GM12891 (cell line): ENCODE data around the gene PRKCE.

ENCODE experiments used
- DNase-seq: peaks from one replicate; pipeline ENCODE4 v3.0.0; 2011; ENCODE audit warnings: low spot score; ENCODE audit not compliant: insufficient read length
- FAIRE-seq: peaks from 2 replicates; lab custom pipeline; 2011; peaks lifted over from hg19 to GRCh38; lab: Jason Lieb, UNC
- PAX5 ChIP-seq: IDR thresholded peaks from 2 replicates; pipeline ENCODE4 v1.6.1; 2011; ENCODE audit warnings: low read length, moderate library complexity, mild to moderate bottlenecking; ENCODE audit not compliant: insufficient read depth, severe bottlenecking
- POLR2A ChIP-seq: IDR thresholded peaks from 2 replicates; pipeline ENCODE4 v1.6.1; 2011; ENCODE audit warnings: low read depth, low read length, control low read depth
- POLR2AphosphoS5 ChIP-seq: IDR thresholded peaks from 2 replicates; pipeline ENCODE4 v1.6.1; 2011; ENCODE audit warnings: low read depth, low read length, control low read depth
- POU2F2 ChIP-seq: IDR thresholded peaks from 2 replicates; pipeline ENCODE4 v1.6.1; 2011; ENCODE audit warnings: low read depth, mild to moderate bottlenecking, control low read depth, low read length, moderate library complexity
- SPI1 ChIP-seq: IDR thresholded peaks from 2 replicates; pipeline ENCODE4 v1.6.1; 2011; ENCODE audit warnings: low read depth, low read length, control low read depth
- TAF1 ChIP-seq: IDR thresholded peaks from 2 replicates; pipeline ENCODE4 v1.6.1; 2011; ENCODE audit warnings: low read depth, low read length, control low read depth

The PRKCE gene

GRCh38 chr2:45919711-45920111, 268.2 kb downstream of the PRKCE start:
- FAIRE-seq (peak; percentile 89), DNase-seq (peak; percentile 17)
- TF ChIP-seq POLR2A (0 out of 2 replicates have a peak, but pooled peaks have one; percentile 24), PAX5 (no peak)

- TF ChIP-seq TAF1 (no peak), POU2F2 (no peak), SPI1 (no peak), PAX5 (no peak), POLR2A (no peak), POLR2AphosphoS5 (no peak)
- FAIRE-seq = no peak
- DNase-seq = no peak
These were observed 270.4 kb downstream of the PRKCE start for GRCh38 chr2:45921921-45922320.

GRCh38 chr2:45922577-45922988, 271.1 kb downstream of the PRKCE start:
- FAIRE-seq (no peak), DNase-seq (no peak)
- TF ChIP-seq PAX5 (no peak), POLR2AphosphoS5 (no peak), SPI1 (no peak), POU2F2 (no peak), TAF1 (no peak), POLR2A (no peak)

- no peak for FAIRE-seq
- TF ChIP-seq SPI1 (no peak), POLR2AphosphoS5 (no peak), TAF1 (no peak), PAX5 (no peak), POLR2A (no peak)
- DNase-seq = no peak
These were observed 272.2 kb downstream of the PRKCE start for GRCh38 chr2:45923701-45924100.

- DNase-seq (no peak), FAIRE-seq (no peak)
- TF ChIP-seq SPI1 (no peak), TAF1 (no peak), POLR2A (no peak), PAX5 (no peak), POU2F2 (no peak), POLR2AphosphoS5 (no peak)
These were observed 273.6 kb downstream of the PRKCE start for GRCh38 chr2:45925026-45925425.

GRCh38 chr2:45925636-45926366, 274.3 kb downstream of the PRKCE start:
- no peak for DNase-seq
- FAIRE-seq = no peak
- TF ChIP-seq POLR2AphosphoS5 (no peak), SPI1 (no peak), POLR2A (no peak), PAX5 (no peak), POU2F2 (no peak), TAF1 (no peak)

GRCh38 chr2:45928946-45929345, 277.5 kb downstream of the PRKCE start:
- no peak for DNase-seq
- TF ChIP-seq POLR2AphosphoS5 = no peak
- no peak for TF ChIP-seq SPI1
- TF ChIP-seq TAF1 = no peak
- no peak for TF ChIP-seq POLR2A
- FAIRE-seq = no peak

GRCh38 chr2:45929674-45930395, 278.4 kb downstream of the PRKCE start:
- no peak for DNase-seq
- TF ChIP-seq POU2F2 = no peak
- peak; percentile 63 for TF ChIP-seq SPI1
- TF ChIP-seq POLR2AphosphoS5 = no peak
- TF ChIP-seq TAF1 = no peak
- TF ChIP-seq PAX5 = no peak
- TF ChIP-seq POLR2A = no peak
- peak; percentile 9 for FAIRE-seq

- DNase-seq (no peak), FAIRE-seq (no peak)
- no peak for TF ChIP-seq PAX5
- no peak for TF ChIP-seq TAF1
- TF ChIP-seq SPI1 = no peak
- TF ChIP-seq POLR2AphosphoS5 = no peak
- TF ChIP-seq POU2F2 = no peak
- TF ChIP-seq POLR2A = no peak
These were observed 278.9 kb downstream of the PRKCE start for GRCh38 chr2:45930396-45930792.
